DND-41 (cell line): ENCODE data around the gene AGMO.

Source experiments
- EZH2 ChIP-seq: IDR thresholded peaks from 3 replicates; pipeline ENCODE4 v1.6.1; 2012; ENCODE audit warnings: borderline replicate concordance, low read depth, mild to moderate bottlenecking, moderate library complexity, low read length, inconsistent platforms; ENCODE audit not compliant: severe bottlenecking
- TF ChIP-seq, protein P1 (sequence below): IDR thresholded peaks from 2 replicates; pipeline ENCODE4 v1.5.1; 2012; ENCODE audit warnings: borderline replicate concordance, low read length, moderate library complexity, mild to moderate bottlenecking; ENCODE audit not compliant: poor library complexity, severe bottlenecking; ENCODE audit errors: extremely low read depth

- TF ChIP-seq, protein P1, sequence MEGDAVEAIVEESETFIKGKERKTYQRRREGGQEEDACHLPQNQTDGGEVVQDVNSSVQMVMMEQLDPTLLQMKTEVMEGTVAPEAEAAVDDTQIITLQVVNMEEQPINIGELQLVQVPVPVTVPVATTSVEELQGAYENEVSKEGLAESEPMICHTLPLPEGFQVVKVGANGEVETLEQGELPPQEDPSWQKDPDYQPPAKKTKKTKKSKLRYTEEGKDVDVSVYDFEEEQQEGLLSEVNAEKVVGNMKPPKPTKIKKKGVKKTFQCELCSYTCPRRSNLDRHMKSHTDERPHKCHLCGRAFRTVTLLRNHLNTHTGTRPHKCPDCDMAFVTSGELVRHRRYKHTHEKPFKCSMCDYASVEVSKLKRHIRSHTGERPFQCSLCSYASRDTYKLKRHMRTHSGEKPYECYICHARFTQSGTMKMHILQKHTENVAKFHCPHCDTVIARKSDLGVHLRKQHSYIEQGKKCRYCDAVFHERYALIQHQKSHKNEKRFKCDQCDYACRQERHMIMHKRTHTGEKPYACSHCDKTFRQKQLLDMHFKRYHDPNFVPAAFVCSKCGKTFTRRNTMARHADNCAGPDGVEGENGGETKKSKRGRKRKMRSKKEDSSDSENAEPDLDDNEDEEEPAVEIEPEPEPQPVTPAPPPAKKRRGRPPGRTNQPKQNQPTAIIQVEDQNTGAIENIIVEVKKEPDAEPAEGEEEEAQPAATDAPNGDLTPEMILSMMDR = no peak
- no peak for TF ChIP-seq EZH2
These were observed 393.9 kb downstream of the AGMO start for GRCh38 chr7:15167912-15168311.
